Measurements from ENCODE around the gene OR1J1.

The OR1J1 gene

GRCh38 chr9:122477826-122478225 is at the start of gene OR1J1:
Gene OR1J1, minus strand, starts transcription at chr9:122477926. Its CDS starts 0 bp downstream, at chr9:122477926.
- DNase-seq (ENCODE audit: low read depth): no peak

GRCh38 chr9:122527193-122527592 is 49.5 kb upstream of the OR1J1 start, which contains the start of gene OR1N1:
Gene OR1N1, minus strand, starts transcription at chr9:122527293. Its CDS starts 0 bp downstream, at chr9:122527293.
- no peak for DNase-seq (ENCODE audit: low read depth)

GRCh38 chr9:122526602-122527001 is 48.9 kb upstream of the OR1J1 start:
- no peak for DNase-seq (ENCODE audit: low read depth)

DNA sequence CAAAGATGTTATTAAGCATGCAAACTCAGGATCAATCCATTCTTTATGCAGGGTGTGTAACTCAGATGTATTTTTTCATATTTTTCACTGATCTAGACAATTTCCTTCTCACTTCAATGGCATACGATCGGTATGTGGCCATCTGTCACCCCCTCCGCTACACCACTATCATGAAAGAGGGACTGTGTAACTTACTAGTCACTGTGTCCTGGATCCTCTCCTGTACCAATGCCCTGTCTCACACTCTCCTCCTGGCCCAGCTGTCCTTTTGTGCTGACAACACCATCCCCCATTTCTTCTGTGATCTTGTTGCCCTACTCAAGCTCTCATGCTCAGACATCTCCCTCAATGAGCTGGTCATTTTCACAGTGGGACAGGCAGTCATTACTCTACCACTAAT is 41.6 kb upstream of the OR1J1 start:
- no peak for DNase-seq (ENCODE audit: low read depth)

- DNase-seq (ENCODE audit: low read depth): no peak
Measured at GRCh38 chr9:122518841-122519240, 41.1 kb upstream of the OR1J1 start, which contains the start of gene OR1J4. Gene OR1J4, plus strand, starts transcription at chr9:122519141. Its CDS starts 0 bp downstream, at chr9:122519141.

- no peak for DNase-seq (ENCODE audit: low read depth)
Measured at GRCh38 chr9:122518226-122518625, 40.5 kb upstream of the OR1J1 start.

- DNase-seq (ENCODE audit: low read depth): no peak
Measured at GRCh38 chr9:122510502-122510901, 32.8 kb upstream of the OR1J1 start, which contains the start of gene OR1J2. Gene OR1J2, plus strand, starts transcription at chr9:122510802. Its CDS starts 0 bp downstream, at chr9:122510802.

GRCh38 chr9:122506964-122507363 is 29.2 kb upstream of the OR1J1 start:
- DNase-seq (ENCODE audit: low read depth): no peak

- peak; percentile 59 for DNase-seq (ENCODE audit: low read depth)
Measured at GRCh38 chr9:122498883-122499288, 21.2 kb upstream of the OR1J1 start.

DNA sequence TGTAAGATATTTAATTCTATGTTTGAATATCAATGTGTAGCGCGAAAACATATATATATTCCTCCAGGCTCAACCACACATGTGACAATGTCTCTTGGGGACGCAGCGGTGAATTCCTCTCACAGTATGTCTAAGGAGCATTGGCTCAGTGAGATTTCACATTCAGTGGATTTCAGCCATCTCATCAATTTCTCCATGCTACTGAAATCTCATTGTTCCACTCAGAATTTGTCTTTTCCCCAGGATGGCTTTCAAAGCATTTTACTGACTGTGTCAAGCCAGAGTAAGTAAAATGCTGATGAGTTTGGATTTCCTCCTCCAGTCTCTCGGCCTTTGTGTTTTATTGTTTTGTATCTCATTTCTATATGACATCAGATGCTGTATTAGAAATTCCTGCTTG is 1.3 kb upstream of the OR1J1 start:
- no peak for DNase-seq (ENCODE audit: low read depth)

GRCh38 chr9:122477346-122477745 is 380 bp downstream of the OR1J1 start:
- no peak for DNase-seq (ENCODE audit: low read depth)

DNA sequence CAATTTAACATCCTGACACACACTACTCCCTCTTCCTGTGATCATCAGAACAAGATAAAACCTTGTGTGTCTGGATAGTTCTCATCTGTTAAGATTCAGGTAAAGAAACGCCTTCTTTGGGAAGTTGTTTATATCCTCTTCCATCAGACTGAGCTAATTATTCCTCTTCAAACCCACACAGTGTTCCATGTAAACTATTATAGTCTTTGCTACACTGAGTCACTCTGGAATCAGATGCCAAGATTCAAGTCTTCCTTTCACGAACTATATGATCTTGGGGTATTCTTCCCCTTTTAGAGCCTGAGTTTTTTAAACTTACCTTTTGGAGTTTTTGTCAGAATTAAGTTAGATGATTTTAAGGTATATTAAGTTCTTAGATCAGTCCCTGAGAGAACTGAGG is 2.0 kb downstream of the OR1J1 start:
- no peak for DNase-seq (ENCODE audit: low read depth)

GRCh38 chr9:122474561-122474960 is 3.2 kb downstream of the OR1J1 start:
- DNase-seq (ENCODE audit: low read depth): no peak

DNA sequence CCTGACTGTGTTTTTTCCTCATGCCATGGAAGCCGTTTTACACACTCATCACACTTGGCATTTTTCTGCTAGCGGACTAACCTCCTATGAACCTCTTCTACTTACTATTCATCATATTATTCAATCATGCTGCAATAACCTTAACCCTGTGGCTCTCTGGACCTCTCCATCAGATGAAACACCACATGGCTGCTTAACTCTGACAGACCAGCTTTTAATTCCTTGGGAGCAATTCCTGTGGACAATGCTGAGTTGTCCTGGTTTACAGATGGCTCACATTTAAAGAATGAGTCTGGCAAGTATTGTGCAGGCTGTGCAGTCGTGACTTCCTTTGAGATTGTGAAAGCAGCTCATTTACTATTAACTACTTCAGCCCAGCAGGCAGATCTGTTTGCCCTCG is 9.0 kb downstream of the OR1J1 start:
- peak; percentile 41 for DNase-seq (ENCODE audit: low read depth)

DNA sequence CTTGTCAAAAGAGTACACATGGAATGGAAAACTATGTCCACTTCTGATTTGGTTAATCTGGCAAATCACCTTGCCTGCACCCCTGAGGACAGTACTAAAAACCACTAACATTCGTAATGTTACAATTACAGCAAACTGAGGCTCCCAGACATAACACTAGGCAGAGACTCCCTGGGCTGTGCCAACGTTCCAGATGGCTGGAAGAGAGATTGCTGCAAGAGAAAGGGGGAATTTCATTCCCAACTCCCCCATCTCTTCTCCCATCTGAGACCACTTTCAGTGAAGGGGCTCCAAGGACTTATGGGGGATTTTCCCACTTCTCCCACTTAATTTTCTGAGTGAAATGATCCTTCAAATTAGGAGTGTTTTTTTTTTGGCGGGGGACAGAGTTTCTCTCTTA is 11.3 kb downstream of the OR1J1 start:
- DNase-seq (ENCODE audit: low read depth): no peak

DNA sequence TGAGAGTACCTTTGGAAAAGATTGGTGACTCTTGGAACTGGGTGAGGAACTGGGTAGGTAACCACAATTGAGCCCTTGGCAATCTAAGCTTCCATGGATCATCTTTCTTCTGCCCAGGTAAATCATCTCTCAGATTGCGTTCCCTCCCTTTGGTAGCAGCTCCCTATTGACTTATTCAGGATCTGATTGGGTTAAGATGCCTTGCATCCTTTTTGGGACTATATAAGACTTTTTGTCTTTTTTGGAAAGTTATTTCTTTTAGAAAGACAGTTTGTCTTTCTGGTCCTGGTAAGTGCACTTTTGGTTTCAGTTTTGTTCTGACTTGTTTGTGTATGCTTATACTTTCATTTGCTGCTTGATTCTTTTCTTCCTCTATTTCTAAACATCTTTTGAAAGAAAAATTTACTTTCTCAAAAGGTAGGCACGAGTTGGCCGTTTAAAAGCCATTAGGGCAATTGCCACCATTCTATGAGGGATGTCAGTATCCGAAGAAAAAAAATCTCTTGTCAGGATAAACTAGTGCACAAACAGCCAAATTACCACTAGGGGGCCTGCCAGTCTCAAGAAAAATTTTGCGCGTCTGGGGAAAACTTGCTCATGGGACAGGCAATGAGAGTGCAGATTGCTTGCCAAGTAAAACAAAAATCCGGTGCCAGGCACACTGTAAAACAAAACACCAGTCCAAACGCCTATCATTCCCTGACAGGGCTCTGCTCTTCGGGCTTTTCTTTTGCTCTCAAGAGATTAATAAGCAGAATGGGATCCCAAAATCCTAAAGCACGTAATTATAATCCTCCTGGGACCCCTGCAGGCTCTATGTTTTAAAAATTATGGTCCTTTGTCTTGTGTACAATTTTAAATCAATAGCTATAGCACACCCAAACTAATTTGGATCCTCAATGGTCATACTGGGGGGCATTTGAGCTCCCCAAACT is 12.8 kb downstream of the OR1J1 start:
- DNase-seq (ENCODE audit: low read depth): peak; percentile 85

DNA sequence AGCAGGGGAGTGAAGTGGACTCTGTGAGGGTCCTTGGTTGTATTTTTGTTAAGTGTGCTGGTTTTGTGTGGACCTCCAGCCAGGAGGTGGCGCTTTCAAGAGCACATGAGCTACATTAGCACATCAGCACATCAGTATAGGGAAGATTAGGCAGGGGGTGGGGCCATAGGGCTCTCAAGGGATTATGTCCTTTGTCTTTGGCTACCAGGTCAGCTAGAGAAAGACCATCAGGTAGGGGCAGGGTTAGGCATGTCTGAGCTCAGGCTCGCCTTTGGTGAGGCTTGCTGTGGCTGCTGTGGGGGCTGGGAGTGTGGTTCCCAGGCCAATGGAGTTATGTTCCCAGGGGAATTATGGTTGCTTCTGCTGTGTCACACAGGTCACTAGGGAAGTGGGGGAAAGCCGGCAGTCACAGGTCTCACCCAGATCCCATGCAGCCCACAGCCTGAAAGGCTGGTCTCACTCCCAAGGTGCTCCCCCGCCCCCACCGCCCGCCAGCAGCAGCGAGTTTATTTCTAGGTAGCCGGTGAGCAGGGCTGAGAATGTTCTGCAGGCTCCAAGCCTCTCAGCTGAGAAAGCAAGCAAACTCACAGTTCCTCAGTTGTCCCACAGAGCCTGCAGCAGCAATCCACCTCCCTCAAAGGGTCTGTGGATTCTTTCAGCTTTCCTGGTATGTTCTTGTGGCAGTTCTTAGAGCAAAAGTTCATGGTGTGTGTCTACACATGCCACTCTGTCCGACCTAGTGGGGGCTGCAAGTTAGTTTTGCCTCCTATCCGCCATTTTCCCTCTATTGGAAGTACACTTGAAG is 13.7 kb downstream of the OR1J1 start:
- DNase-seq (ENCODE audit: low read depth): peak; percentile 28

DNA sequence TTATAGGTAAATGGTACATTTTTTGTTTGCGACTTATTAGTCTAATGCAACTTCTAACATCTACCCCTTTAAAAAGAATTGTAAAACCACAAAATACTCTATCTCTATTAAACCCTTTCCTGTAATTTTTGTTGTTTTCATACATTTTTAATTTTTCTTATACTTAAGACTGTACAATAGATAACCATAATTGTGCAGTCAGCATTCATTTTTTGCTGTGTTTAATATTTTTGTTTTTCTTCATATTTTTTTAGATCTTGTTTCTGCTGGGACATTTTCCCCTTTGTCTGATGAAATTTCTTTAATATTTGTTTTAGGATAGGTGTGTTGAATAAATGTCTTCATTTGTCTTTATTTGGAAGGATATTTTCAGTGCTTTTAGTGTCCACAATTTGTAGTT is 19.9 kb downstream of the OR1J1 start:
- DNase-seq (ENCODE audit: low read depth): no peak

DNA sequence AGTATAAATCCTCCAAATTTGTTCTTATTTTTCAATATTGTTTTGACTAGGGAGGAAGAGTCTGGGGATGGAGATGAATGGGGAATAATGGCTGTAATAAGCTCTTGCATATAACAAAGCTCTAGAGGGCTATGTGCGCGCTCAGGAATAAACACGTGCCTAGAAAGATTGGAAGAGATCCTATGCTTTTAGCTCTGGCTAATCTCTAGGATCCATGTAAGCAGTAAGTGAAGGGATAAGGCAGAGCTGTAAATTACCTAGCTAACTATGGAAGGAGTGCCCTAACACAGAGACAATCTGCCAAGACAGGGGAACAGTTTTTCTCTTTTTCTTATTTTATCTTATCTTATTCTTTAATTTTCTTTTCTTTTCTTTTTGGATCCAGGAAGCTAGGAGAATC is 21.6 kb downstream of the OR1J1 start:
- no peak for DNase-seq (ENCODE audit: low read depth)

GRCh38 chr9:122453677-122454135 is 24.0 kb downstream of the OR1J1 start:
- peak; percentile 27 for DNase-seq (ENCODE audit: low read depth)

DNA sequence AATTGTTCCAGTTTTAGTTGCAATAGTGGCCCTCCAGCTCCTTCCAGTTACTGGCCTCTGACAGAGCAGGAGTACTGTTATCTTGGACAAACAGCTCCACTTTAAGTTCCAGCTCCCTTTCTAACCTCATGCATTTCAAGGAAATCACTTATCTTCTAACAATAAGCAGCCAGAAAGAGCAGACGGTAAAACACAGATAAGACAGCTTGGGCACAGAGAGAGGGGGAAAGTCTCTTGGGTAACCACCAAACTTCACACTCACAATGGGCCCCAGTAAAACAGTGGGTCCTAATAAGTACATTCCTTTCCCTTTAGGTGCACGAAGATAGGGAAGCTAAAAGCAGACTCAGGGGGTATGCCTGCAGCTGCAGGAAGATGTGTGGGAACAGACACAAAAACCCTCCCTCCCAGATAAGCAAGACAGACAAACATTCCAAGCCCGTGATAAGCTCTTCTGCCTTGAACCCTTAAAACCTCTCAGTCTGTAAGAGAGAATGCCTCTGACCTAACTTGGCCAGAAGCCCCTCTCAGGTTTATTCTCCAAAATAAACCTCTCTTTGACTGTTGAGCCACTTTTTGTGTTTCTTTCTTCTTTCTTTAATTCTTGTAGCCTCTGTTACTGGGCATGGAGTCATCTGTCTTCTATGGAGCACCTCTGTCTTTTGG is 30.8 kb downstream of the OR1J1 start:
- no peak for DNase-seq (ENCODE audit: low read depth)

GRCh38 chr9:122445155-122445749 is 32.5 kb downstream of the OR1J1 start:
- peak; percentile 83 for DNase-seq (ENCODE audit: low read depth)

Measured in ELR (cell line).